Spleen (tissue), 7 donors: ENCODE results near the gene CYB561D1.
A peak's percentile ranks its signal among the peaks of the same experiment; 100 is the strongest.

Source experiments
- POLR2AphosphoS5 ChIP-seq, 3 donors: sonication (generic); formaldehyde crosslinking; IDR thresholded peaks; one replicate each; pipeline ENCODE4 v1.5.1; 2017; ENCODE audit warnings: antibody characterized with exemption in 3 of 3
- TF ChIP-seq, protein P1 (sequence below), 11 experiments: fragments of 200-600 bp in 7 of 11; fragments of 450-650 bp in 4 of 11; sonication (generic) in 4 of 11; IDR thresholded peaks in 8 of 11; conservative IDR thresholded peaks in 3 of 11; 1 replicate in 7 of 11; 2 replicates in 4 of 11; pipeline versions ENCODE4 v1.4.0 to v1.8.0; 2016 to 2021; ENCODE audit warnings: antibody characterized with exemption in 11 of 11, inconsistent platforms in 4 of 11, mild to moderate bottlenecking in 1 of 11
- donor health status: DM: no; HTN: no; CAD: no; lungs with moderate emphysema.
- donor health status: DM: no; HTN: no; CAD: no.
- donor health status: DM: no; HTN: no; CAD: no.

DNA sequence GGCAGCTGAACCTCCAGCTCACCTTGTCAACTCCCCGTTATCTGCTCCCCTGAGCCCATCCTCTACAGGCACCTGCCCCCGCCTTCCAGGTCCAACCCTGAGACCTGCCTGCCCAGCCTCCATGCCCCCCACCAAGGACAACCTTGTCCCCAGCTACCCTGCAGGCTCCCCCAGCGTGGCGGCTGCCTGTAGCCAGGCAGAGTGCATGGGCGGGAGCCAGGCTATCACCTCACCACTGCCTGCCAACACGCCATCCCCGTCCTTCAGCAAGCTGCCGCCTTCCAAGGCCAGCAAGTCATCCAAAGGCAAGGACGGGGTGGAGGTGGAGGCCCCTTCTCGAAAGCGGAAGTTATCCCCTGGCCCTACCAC lies 3.0 kb upstream of the CYB561D1 start:
- TF ChIP-seq, protein P1, sequence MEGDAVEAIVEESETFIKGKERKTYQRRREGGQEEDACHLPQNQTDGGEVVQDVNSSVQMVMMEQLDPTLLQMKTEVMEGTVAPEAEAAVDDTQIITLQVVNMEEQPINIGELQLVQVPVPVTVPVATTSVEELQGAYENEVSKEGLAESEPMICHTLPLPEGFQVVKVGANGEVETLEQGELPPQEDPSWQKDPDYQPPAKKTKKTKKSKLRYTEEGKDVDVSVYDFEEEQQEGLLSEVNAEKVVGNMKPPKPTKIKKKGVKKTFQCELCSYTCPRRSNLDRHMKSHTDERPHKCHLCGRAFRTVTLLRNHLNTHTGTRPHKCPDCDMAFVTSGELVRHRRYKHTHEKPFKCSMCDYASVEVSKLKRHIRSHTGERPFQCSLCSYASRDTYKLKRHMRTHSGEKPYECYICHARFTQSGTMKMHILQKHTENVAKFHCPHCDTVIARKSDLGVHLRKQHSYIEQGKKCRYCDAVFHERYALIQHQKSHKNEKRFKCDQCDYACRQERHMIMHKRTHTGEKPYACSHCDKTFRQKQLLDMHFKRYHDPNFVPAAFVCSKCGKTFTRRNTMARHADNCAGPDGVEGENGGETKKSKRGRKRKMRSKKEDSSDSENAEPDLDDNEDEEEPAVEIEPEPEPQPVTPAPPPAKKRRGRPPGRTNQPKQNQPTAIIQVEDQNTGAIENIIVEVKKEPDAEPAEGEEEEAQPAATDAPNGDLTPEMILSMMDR (IDR thresholded peaks at IDR 0.05 in 8 of 11, conservative IDR thresholded peaks at IDR 0.05 in 3 of 11) = peak in 1 of 11 experiments; percentile 2
- TF ChIP-seq POLR2AphosphoS5 (IDR thresholded peaks at IDR 0.05) = peak in 2 of 3 donors; percentile 52
